Lower leg skin (tissue), 4 donors: Measurements from ENCODE around the gene SLC36A3. TPM values are rescaled to one million over a fixed set of nuclear protein-coding genes. Genes with fewer than 3 reads are reported as not detected.

Source experiments
- DNase-seq, 2 donors: peaks; one replicate each; pipeline ENCODE4 v3.0.0-alpha.2; 2019; ENCODE audit warnings: low spot score in 2 of 2
- H3K4me3 ChIP-seq: fragments of 200-600 bp; sonication (generic); 2 replicates; pipeline ENCODE4 v1.5.1; 2017; ENCODE audit warnings: mild to moderate bottlenecking, low read depth; ENCODE audit not compliant: poor library complexity, severe bottlenecking
- POLR2A ChIP-seq, 2 donors: fragments of 450-650 bp; IDR thresholded peaks; one replicate each; pipeline ENCODE4 v1.6.1; 2016 to 2017; ENCODE audit warnings: antibody characterized with exemption in 2 of 2, mild to moderate bottlenecking in 1 of 2, moderate library complexity in 1 of 2
- WGBS, 2 donors: methylation state at CpG; one replicate each; pipeline ENCODE4 v1.1.5; 2018; 5-methylcytosine and 5-hydroxymethylcytosine counted together
- intact Hi-C: fragments of 100-400 bp; cut with DNase I; formaldehyde crosslinking; loops from one replicate; pipeline ENCODE4 v1.15.0; 2023; ENCODE audit warnings: low total_unique reads
- total RNA-seq, 4 donors: library from RNA; depleted of rRNA; stranded (reverse); fragments of >200 nt; gene quantifications; one replicate each; pipeline ENCODE4 v1.1.0, GENCODE V29; 2016
- TF ChIP-seq, protein P1 (sequence below), 3 donors: fragments of 450-650 bp; IDR thresholded peaks; one replicate each; pipeline ENCODE4 v1.5.1; 2016; ENCODE audit warnings: antibody characterized with exemption in 3 of 3, mild to moderate bottlenecking in 3 of 3, moderate library complexity in 2 of 3

Gene SLC36A3
- total RNA-seq, 4 donors from 2014 or later, result not detected

DNA sequence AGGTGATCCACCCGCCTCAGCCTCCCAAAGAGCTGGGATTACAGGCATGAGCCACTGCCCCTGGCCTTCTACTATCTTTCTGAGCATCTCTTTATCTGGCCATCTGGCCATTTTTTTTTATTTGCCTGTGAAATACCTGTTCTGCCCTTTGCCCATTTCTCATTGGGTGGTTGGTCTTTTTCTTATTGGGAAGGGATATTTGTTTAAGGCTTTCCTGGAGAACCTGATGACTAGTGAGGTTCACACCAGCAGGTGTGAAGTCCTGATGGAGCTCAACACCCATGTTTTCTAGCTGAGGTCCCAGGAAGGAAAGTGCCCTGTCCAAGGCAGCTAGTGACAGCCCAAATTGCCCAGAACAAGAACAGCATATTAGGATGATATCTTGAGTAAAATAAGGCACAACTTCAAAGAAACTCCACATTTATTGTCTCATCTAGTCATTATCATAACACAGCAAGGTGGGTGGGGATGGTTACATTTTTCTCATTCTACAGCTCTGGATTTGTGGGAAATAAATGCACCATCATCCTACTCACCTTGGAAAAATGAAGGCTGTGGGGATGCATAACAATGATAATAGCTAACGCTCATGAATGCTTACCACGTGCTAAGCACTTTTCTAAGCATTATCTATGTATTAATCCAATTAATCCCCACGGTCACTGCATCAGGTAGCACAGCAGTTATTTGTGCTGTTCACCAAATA lies 20.3 kb downstream of the SLC36A3 start:
- intact Hi-C loops, result no loop called here
- 85 to 88% methylated on average over 4 of the region's 4 CpGs for WGBS, 2 donors
- TF ChIP-seq, protein P1, sequence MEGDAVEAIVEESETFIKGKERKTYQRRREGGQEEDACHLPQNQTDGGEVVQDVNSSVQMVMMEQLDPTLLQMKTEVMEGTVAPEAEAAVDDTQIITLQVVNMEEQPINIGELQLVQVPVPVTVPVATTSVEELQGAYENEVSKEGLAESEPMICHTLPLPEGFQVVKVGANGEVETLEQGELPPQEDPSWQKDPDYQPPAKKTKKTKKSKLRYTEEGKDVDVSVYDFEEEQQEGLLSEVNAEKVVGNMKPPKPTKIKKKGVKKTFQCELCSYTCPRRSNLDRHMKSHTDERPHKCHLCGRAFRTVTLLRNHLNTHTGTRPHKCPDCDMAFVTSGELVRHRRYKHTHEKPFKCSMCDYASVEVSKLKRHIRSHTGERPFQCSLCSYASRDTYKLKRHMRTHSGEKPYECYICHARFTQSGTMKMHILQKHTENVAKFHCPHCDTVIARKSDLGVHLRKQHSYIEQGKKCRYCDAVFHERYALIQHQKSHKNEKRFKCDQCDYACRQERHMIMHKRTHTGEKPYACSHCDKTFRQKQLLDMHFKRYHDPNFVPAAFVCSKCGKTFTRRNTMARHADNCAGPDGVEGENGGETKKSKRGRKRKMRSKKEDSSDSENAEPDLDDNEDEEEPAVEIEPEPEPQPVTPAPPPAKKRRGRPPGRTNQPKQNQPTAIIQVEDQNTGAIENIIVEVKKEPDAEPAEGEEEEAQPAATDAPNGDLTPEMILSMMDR (IDR thresholded peaks at IDR 0.05), result no peak
- TF ChIP-seq POLR2A (IDR thresholded peaks at IDR 0.05), result no peak
- H3K4me3 ChIP-seq, result no peak overlapping the region
- no peak for DNase-seq

DNA sequence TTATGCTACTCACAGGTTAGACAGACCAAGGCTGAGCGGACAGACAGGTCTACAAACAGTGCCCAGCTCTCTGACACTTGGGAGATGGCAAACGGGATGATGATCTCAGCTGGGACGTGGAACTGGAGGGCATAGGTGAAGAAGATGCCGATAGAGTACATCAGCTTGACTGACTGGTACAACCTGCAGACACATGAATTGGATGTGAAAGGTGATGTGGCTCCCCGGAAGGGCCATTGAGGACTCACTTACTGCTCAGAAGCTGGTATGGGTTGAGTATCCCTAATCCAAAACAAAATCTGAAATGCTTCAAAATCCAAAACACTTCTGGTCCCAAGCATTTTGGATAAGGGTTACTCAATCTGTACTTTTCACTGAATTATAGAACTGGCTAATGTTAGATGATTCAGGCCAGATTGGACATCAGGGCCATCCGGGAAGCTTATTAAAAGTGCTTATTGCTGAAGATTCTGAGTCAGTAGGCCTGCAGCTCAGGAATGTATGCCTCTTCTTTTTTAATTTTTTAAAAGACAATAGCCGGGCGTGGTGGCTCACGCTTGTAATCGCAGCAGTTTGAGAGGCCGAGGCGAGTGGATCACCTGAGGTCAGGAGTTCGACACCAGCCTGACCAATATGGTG lies 22.4 kb downstream of the SLC36A3 start:
- DNase-seq, result no peak
- no peak for TF ChIP-seq POLR2A (IDR thresholded peaks at IDR 0.05)
- intact Hi-C loops, result no loop called here
- WGBS, 2 donors, result 94% methylated on average over 13 of the region's 13 CpGs
- H3K4me3 ChIP-seq, result no peak overlapping the region

DNA sequence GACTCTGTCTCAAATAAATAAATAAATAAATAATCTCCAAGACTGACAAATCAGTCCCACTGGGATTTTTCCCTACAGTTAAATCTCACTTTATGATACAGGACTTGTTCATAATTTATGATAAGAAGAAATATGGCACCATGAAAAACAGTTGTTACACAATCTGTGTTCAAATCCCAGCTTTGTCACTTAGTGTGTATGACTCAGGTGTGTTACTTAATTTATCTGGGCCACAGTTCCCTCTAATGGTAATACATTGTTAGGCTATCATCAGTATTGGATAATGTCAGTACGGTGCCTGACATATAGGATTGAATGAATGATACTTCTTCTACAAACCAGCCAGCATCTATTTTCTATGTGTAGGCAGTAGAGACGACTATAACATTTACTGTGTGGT lies 23.1 kb downstream of the SLC36A3 start:
- intact Hi-C loops, result no loop called here
- H3K4me3 ChIP-seq, result no peak overlapping the region
- TF ChIP-seq POLR2A (IDR thresholded peaks at IDR 0.05), result no peak
- TF ChIP-seq, protein P1 (IDR thresholded peaks at IDR 0.05), result no peak
- 85 to 88% methylated on average over 2 of the region's 2 CpGs for WGBS, 2 donors
- no peak for DNase-seq

DNA sequence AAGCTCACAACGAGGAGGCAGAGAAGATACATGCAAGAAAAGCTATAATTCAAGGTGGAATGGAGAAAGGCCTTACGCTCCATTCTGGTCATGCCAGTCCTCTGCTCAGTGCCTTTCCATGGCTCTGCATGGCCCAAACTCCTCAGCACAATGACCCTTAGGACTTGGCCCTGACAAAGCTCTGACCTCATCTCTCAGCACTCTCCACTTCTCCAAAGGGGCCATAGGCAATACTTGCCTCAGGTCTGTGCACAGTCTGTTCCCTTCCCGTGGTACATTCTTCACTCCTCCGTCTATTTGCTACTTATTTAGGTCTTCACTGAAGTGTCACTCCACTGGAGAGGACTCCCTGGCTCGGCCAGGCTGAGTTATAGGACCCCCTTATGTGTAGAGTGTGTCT lies 24.7 kb downstream of the SLC36A3 start:
- intact Hi-C loops, result no loop called here
- no peak for DNase-seq
- no peak overlapping the region for H3K4me3 ChIP-seq
- TF ChIP-seq, protein P1 (IDR thresholded peaks at IDR 0.05), result no peak
- no peak for TF ChIP-seq POLR2A (IDR thresholded peaks at IDR 0.05)
- WGBS, 2 donors, result 77 to 89% methylated on average over 5 of the region's 5 CpGs

DNA sequence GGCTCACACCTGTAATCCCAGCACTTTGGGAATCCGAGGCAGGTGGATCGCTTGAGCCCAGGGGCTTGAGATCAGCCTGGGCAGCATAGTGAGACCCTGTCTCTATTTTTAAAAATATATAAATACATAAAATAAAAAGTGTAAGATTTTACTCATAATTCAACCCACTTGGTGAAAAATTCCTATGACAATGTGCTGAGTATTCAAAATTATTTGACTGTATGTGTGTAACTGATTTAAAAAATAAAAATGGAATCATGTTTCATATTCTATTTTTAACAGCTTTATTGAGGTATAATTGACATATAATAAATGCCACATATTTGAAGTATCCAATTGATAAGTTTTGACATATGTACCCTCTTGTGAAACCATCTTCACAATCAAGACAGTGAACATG lies 27.8 kb downstream of the SLC36A3 start:
- no peak overlapping the region for H3K4me3 ChIP-seq
- intact Hi-C loops, result no loop called here
- TF ChIP-seq POLR2A (IDR thresholded peaks at IDR 0.05), result no peak
- TF ChIP-seq, protein P1 (IDR thresholded peaks at IDR 0.05), result no peak
- 93 to 94% methylated on average over 2 of the region's 2 CpGs for WGBS, 2 donors
- no peak for DNase-seq

DNA sequence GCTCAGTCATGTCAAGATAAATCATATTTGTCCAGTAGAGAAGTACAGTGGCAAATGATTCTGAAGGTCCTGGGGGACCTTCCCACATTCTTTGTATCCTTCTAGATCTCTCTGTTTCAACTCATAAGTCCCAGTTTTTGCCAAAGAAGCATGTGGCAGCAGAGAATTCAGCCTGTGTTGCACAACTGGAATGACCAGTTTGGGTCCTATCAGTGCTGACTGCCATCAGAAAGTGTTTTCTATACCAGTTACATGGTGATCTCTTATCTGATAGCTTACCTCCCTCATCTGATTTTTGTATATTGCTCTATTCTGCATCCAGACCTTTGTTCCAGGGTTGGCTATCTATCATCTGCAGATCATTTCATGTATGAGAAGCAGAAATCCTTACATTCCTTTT lies 28.9 kb downstream of the SLC36A3 start:
- intact Hi-C loops, result no loop called here
- DNase-seq, result no peak
- H3K4me3 ChIP-seq, result no peak overlapping the region
- TF ChIP-seq, protein P1 (IDR thresholded peaks at IDR 0.05), result no peak
- no peak for TF ChIP-seq POLR2A (IDR thresholded peaks at IDR 0.05)
